ENCODE data around the gene WDR64.
"Not testable (repeated sequence)": the region's sequence is repeated elsewhere in the genome, so short reads cannot be mapped to it uniquely, and the experiment has no call there.

The WDR64 gene

DNA sequence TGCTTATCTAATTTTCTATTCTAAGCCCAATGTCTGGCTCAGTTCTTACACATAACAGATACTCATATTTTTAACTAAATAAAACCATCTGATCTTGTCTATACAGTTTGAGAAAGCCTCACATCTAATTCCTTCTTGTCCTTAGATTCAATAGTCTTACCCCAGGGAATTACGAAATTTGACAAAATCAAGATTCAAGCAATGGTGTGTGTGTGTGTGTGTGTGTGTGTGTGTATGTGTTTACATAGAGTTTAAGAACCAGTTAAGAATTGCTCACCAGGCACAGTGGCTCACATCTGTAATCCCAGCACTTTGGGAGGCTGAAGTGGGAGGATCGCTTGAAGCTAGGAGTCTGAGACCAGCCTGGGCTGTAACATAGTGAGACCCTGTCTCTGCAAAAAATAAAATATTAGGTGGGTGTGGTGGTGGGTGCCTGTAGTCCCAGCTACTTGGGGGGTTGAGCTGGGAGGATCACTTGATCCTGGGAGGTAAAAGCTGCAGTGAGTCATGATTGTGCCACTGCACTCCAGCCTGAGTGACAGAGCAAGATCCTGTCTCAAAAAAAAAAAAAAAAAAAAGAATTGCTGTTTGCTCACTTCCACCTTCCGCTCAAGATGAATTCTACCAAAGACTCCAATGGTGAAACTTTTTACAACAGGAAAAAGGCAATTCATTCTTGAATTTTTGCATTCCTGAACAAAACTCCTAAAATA lies 6.2 kb downstream of the WDR64 start:
- no peak for TF ChIP-seq ZNF70 (CRISPR knock-in tag; IDR thresholded peaks at IDR 0.05)
- TF ChIP-seq, protein P1, sequence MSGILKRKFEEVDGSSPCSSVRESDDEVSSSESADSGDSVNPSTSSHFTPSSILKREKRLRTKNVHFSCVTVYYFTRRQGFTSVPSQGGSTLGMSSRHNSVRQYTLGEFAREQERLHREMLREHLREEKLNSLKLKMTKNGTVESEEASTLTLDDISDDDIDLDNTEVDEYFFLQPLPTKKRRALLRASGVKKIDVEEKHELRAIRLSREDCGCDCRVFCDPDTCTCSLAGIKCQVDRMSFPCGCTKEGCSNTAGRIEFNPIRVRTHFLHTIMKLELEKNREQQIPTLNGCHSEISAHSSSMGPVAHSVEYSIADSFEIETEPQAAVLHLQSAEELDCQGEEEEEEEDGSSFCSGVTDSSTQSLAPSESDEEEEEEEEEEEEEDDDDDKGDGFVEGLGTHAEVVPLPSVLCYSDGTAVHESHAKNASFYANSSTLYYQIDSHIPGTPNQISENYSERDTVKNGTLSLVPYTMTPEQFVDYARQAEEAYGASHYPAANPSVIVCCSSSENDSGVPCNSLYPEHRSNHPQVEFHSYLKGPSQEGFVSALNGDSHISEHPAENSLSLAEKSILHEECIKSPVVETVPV (CRISPR knock-in tag; IDR thresholded peaks at IDR 0.05) = no peak
- no peak for TF ChIP-seq OSR1 (CRISPR knock-in tag; IDR thresholded peaks at IDR 0.05)
- no peak for TF ChIP-seq BACH2 (CRISPR knock-in tag; IDR thresholded peaks at IDR 0.05; ENCODE audit: borderline replicate concordance)
- TF ChIP-seq GLIS3 (CRISPR knock-in tag; IDR thresholded peaks at IDR 0.05) = no peak
- ATAC-seq = no peak

DNA sequence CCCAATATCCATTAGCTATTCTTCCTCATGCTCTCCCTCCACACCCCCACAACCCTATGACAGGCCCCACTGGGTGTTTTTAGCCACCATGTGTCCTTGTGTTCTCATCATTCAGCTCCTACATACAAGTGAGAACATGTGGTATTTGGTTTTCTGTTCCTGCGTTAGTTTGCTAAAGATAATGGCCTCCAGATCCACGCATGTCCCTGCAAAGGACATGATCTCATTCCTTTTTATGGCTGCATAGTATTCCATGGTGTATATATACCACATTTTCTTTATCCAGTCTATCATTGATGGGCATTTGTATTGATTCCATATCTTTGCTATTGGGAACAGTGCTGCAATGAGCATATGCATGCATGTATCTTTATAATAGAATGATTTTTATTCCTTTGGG lies 6.9 kb downstream of the WDR64 start:
- ATAC-seq = not testable (repeated sequence)

DNA sequence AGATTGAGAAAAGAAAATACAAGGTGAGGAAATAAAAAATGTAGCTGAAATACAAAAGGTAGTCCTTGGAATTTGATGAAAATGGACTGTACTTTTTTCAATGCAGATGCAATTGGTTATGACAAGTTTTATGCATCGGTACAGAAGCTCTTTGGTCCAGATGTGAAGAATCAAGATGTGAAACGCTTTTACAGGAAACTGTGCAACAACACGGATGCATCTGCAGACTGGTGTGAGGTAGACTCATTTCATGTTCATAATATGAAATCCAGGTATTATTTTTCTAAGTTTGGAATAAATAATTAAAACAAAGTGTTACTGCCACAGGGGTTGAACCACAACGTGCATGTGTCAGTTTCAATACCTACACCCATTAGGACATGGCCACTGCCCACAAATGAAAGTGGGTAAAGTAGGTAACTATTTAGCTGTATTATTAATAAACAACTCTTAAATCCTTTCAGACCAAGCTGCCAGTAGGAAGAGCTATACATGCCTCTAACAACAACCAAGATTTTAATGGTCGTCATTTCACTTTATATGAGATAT lies 8.4 kb downstream of the WDR64 start:
- TF ChIP-seq, protein P1 (CRISPR knock-in tag; IDR thresholded peaks at IDR 0.05) = no peak
- no peak for TF ChIP-seq BACH2 (CRISPR knock-in tag; IDR thresholded peaks at IDR 0.05; ENCODE audit: borderline replicate concordance)
- TF ChIP-seq ZNF70 (CRISPR knock-in tag; IDR thresholded peaks at IDR 0.05) = no peak
- TF ChIP-seq, protein P2, sequence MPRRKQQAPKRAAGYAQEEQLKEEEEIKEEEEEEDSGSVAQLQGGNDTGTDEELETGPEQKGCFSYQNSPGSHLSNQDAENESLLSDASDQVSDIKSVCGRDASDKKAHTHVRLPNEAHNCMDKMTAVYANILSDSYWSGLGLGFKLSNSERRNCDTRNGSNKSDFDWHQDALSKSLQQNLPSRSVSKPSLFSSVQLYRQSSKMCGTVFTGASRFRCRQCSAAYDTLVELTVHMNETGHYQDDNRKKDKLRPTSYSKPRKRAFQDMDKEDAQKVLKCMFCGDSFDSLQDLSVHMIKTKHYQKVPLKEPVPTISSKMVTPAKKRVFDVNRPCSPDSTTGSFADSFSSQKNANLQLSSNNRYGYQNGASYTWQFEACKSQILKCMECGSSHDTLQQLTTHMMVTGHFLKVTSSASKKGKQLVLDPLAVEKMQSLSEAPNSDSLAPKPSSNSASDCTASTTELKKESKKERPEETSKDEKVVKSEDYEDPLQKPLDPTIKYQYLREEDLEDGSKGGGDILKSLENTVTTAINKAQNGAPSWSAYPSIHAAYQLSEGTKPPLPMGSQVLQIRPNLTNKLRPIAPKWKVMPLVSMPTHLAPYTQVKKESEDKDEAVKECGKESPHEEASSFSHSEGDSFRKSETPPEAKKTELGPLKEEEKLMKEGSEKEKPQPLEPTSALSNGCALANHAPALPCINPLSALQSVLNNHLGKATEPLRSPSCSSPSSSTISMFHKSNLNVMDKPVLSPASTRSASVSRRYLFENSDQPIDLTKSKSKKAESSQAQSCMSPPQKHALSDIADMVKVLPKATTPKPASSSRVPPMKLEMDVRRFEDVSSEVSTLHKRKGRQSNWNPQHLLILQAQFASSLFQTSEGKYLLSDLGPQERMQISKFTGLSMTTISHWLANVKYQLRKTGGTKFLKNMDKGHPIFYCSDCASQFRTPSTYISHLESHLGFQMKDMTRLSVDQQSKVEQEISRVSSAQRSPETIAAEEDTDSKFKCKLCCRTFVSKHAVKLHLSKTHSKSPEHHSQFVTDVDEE (CRISPR knock-in tag; IDR thresholded peaks at IDR 0.05) = no peak
- no peak for TF ChIP-seq ZC3H10 (CRISPR knock-in tag; IDR thresholded peaks at IDR 0.05)
- TF ChIP-seq ARNTL (CRISPR knock-in tag; IDR thresholded peaks at IDR 0.05; ENCODE audit: borderline replicate concordance, low read depth) = no peak
- no peak for TF ChIP-seq SNAI2 (CRISPR knock-in tag; IDR thresholded peaks at IDR 0.05)
- no peak for TF ChIP-seq ZFP3 (CRISPR knock-in tag; IDR thresholded peaks at IDR 0.05)
- TF ChIP-seq, protein P3, sequence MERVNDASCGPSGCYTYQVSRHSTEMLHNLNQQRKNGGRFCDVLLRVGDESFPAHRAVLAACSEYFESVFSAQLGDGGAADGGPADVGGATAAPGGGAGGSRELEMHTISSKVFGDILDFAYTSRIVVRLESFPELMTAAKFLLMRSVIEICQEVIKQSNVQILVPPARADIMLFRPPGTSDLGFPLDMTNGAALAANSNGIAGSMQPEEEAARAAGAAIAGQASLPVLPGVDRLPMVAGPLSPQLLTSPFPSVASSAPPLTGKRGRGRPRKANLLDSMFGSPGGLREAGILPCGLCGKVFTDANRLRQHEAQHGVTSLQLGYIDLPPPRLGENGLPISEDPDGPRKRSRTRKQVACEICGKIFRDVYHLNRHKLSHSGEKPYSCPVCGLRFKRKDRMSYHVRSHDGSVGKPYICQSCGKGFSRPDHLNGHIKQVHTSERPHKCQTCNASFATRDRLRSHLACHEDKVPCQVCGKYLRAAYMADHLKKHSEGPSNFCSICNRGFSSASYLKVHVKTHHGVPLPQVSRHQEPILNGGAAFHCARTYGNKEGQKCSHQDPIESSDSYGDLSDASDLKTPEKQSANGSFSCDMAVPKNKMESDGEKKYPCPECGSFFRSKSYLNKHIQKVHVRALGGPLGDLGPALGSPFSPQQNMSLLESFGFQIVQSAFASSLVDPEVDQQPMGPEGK (CRISPR knock-in tag; IDR thresholded peaks at IDR 0.05; ENCODE audit: borderline replicate concordance) = no peak
- ATAC-seq = no peak

DNA sequence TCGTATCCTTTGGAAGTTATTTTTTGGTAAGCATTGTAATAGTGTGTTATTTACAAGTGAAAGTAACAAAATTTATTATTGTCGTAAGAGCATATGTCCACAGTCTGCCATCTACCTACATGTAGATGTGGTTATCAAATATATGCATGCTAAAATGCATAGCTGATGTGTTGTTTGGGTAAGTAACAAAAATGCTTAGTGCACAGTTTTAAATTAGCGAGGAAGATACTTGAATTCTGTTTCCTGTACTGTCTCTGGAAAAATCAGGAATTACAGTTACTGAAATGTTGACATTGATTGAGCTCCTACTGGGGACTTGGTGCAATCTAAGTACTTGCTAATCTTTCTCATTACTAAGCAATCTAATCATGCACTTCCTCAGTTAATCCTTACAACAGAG lies 14.3 kb downstream of the WDR64 start:
- TF ChIP-seq ESRRG (CRISPR knock-in tag; IDR thresholded peaks at IDR 0.05) = no peak
- no peak for TF ChIP-seq TCF4 (CRISPR knock-in tag; IDR thresholded peaks at IDR 0.05; ENCODE audit: borderline replicate concordance)
- no peak for TF ChIP-seq CSDC2 (CRISPR knock-in tag; IDR thresholded peaks at IDR 0.05)
- TF ChIP-seq GLIS3 (CRISPR knock-in tag; IDR thresholded peaks at IDR 0.05) = no peak
- TF ChIP-seq ZNF70 (CRISPR knock-in tag; IDR thresholded peaks at IDR 0.05) = no peak
- TF ChIP-seq ZFP3 (CRISPR knock-in tag; IDR thresholded peaks at IDR 0.05) = no peak
- no peak for TF ChIP-seq RARB (CRISPR knock-in tag; IDR thresholded peaks at IDR 0.05)
- no peak for TF ChIP-seq ZFP30 (CRISPR knock-in tag; IDR thresholded peaks at IDR 0.05)
- no peak for TF ChIP-seq ISL1 (CRISPR knock-in tag; IDR thresholded peaks at IDR 0.05)
- TF ChIP-seq ZNF8 (CRISPR knock-in tag; IDR thresholded peaks at IDR 0.05) = no peak
- TF ChIP-seq, protein P4, sequence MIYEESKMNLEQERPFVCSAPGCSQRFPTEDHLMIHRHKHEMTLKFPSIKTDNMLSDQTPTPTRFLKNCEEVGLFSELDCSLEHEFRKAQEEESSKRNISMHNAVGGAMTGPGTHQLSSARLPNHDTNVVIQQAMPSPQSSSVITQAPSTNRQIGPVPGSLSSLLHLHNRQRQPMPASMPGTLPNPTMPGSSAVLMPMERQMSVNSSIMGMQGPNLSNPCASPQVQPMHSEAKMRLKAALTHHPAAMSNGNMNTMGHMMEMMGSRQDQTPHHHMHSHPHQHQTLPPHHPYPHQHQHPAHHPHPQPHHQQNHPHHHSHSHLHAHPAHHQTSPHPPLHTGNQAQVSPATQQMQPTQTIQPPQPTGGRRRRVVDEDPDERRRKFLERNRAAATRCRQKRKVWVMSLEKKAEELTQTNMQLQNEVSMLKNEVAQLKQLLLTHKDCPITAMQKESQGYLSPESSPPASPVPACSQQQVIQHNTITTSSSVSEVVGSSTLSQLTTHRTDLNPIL (CRISPR knock-in tag; IDR thresholded peaks at IDR 0.05; ENCODE audit: low read depth) = no peak
- TF ChIP-seq SNAI2 (CRISPR knock-in tag; IDR thresholded peaks at IDR 0.05) = no peak
- TF ChIP-seq ZC3H10 (CRISPR knock-in tag; IDR thresholded peaks at IDR 0.05) = no peak
- TF ChIP-seq TOX (CRISPR knock-in tag; IDR thresholded peaks at IDR 0.05; ENCODE audit: borderline replicate concordance) = no peak
- no peak for TF ChIP-seq ARNTL (CRISPR knock-in tag; IDR thresholded peaks at IDR 0.05; ENCODE audit: borderline replicate concordance, low read depth)
- no peak for ATAC-seq
